GM19328 (cell line): Measurements from ENCODE around the gene BAHCC1.

Experiments used
- ATAC-seq: cut with Tn5 transposase; IDR thresholded peaks from one replicate; pipeline ENCODE4 v1.9.1; 2021; ENCODE audit warnings: mild to moderate bottlenecking, moderate library complexity; ENCODE audit not compliant: unreplicated experiment

BAHCC1 gene

GRCh38 chr17:81366648-81367047, 28.6 kb upstream of the BAHCC1 start:
- no peak for ATAC-seq

GRCh38 chr17:81367171-81367570, 28.1 kb upstream of the BAHCC1 start:
- no peak for ATAC-seq

- no peak for ATAC-seq
These were observed 26.9 kb upstream of the BAHCC1 start for GRCh38 chr17:81368161-81369022.

GRCh38 chr17:81370294-81370693, 25.0 kb upstream of the BAHCC1 start:
- no peak for ATAC-seq

- no peak for ATAC-seq
These were observed 23.1 kb upstream of the BAHCC1 start for GRCh38 chr17:81371910-81372760.

GRCh38 chr17:81373536-81374160, 21.6 kb upstream of the BAHCC1 start:
- ATAC-seq: no peak

GRCh38 chr17:81374890-81375289, 20.4 kb upstream of the BAHCC1 start:
- no peak for ATAC-seq

GRCh38 chr17:81376946-81377714, 18.1 kb upstream of the BAHCC1 start:
- no peak for ATAC-seq

- ATAC-seq: no peak
These were observed 16.2 kb upstream of the BAHCC1 start for GRCh38 chr17:81378941-81379511.

GRCh38 chr17:81379523-81379942, 15.7 kb upstream of the BAHCC1 start:
- ATAC-seq: no peak

GRCh38 chr17:81380131-81380530, 15.1 kb upstream of the BAHCC1 start:
- no peak for ATAC-seq

GRCh38 chr17:81380666-81381518, 14.4 kb upstream of the BAHCC1 start:
- ATAC-seq: no peak

GRCh38 chr17:81381632-81382577, 13.4 kb upstream of the BAHCC1 start:
- ATAC-seq: no peak

GRCh38 chr17:81382851-81383250, 12.4 kb upstream of the BAHCC1 start:
- no peak for ATAC-seq

GRCh38 chr17:81383504-81384421, 11.5 kb upstream of the BAHCC1 start:
- ATAC-seq: no peak

- no peak for ATAC-seq
These were observed 10.3 kb upstream of the BAHCC1 start for GRCh38 chr17:81384929-81385319.
